GM12872 (cell line): ENCODE data around the gene AOPEP.

ENCODE experiments used
- TF ChIP-seq, protein P1 (sequence below): IDR thresholded peaks from 3 replicates; pipeline ENCODE4 v1.5.1; 2011; ENCODE audit warnings: low read depth, mild to moderate bottlenecking, low read length, moderate library complexity; ENCODE audit not compliant: insufficient read depth

The AOPEP gene

DNA sequence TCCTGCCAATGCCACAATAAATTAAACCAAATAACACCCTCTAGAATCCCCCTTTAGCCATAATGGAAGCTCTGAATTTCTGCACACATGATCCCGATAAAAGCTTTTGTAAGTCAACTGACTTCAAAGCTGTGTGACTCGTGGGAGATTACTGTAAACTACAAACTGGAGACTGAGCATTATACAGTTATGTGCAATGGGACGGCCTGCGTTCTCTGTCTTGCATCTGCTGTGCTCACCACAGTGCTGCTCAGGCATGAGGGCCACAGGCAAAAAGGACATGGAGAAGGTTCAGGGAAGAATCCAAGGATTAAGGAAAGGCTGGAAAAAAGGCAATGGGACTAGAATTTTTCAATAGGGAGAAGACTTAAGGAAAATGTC, 406.8 kb downstream of the AOPEP start:
- TF ChIP-seq, protein P1, sequence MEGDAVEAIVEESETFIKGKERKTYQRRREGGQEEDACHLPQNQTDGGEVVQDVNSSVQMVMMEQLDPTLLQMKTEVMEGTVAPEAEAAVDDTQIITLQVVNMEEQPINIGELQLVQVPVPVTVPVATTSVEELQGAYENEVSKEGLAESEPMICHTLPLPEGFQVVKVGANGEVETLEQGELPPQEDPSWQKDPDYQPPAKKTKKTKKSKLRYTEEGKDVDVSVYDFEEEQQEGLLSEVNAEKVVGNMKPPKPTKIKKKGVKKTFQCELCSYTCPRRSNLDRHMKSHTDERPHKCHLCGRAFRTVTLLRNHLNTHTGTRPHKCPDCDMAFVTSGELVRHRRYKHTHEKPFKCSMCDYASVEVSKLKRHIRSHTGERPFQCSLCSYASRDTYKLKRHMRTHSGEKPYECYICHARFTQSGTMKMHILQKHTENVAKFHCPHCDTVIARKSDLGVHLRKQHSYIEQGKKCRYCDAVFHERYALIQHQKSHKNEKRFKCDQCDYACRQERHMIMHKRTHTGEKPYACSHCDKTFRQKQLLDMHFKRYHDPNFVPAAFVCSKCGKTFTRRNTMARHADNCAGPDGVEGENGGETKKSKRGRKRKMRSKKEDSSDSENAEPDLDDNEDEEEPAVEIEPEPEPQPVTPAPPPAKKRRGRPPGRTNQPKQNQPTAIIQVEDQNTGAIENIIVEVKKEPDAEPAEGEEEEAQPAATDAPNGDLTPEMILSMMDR: no peak

DNA sequence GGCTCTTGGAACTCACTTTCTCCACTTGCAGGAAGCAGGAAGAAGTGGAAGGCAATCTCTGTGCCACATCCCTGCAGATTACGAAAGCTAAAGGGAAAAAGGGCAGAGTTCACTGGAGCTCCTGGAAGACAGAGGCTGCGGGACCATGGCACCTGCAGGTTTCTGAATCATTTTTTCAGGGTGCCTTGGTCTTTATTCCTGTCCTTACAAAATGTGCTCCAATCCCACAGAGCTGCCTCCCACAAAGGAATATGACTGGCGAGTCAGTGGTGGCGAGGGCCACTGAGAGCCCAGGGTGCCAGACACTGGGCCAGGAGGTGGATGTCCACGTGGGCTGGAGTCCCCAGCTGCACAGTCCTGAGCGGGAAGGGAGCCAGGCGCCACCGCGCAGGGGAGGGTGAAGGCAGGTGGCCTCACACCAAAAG, 408.0 kb downstream of the AOPEP start:
- TF ChIP-seq, protein P1: no peak

DNA sequence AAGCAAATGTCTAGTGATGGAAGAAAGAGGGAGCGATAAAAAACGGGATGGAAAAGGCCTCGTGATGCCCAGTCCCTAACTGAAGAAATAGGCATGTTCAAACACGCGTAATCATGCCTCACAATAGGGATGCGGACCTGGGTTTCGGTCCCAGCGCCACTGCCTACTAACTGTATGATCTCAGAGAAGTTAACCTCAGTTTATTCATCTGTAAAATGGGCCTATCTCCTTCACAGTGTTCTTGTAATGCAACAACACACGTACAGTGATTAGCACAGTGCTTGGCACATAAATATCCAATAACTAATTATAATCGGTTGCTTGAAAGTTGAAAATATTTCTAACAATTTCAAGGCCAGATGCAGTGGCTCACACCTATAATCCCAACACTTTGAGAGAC, 409.3 kb downstream of the AOPEP start:
- TF ChIP-seq, protein P1: no peak
